Mucosa of gallbladder (tissue), 1 donor: Measurements from ENCODE around the gene IGSF22. TPM values are rescaled to one million over a fixed set of nuclear protein-coding genes. Genes with fewer than 3 reads are reported as not detected.
A peak's percentile ranks its signal among the peaks of the same experiment; 100 is the strongest.
"Not testable (repeated sequence)": the region's sequence is repeated elsewhere in the genome, so short reads cannot be mapped to it uniquely, and the experiment has no call there.

Experiments
- DNase-seq: peaks from one replicate; pipeline ENCODE4 v3.0.0-alpha.2; 2020; ENCODE audit warnings: low spot score
- total RNA-seq: library from RNA; stranded (reverse); gene quantifications from one replicate; pipeline ENCODE4 v1.2.1, GENCODE V29; 2021
- donor health status: DM: no; HTN: no; CAD: no.

Gene IGSF22
- total RNA-seq, 1 donor from 2014 or later, result 4.9 TPM

DNA sequence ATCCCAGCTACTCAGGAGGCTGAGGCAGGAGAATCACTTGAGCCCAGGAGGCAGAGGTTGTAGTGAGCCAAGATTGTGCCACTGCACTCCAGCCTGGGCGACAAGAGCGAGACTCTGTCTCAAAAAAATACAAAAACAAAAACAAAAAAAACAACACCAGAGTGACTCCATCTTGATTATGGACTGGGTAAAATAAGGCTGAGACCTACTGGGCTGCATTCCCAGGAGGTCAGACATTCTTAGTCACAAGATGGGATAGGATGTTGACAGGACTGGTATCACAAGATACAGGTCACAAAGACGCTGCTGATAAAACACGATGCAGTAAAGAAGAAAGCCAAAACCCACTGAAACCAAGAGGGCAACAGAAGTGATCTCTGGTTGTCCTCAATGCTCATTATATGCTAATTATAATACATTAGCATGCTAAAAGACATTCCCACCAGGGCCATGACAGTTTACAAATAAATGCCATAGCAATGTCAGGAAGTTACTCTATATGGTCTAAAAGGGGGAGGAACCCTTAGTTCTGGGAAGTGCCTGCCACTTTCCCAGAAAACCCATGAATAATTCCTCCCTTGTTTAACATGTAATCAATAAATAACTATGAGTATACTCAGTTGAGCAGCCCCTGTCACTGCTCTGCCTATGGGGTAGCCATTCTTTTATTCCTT, 34.4 kb downstream of the IGSF22 start:
- not testable (repeated sequence) for DNase-seq

- DNase-seq, result no peak
Observed at GRCh38 chr11:18684267-18684666, 41.7 kb downstream of the IGSF22 start.

DNA sequence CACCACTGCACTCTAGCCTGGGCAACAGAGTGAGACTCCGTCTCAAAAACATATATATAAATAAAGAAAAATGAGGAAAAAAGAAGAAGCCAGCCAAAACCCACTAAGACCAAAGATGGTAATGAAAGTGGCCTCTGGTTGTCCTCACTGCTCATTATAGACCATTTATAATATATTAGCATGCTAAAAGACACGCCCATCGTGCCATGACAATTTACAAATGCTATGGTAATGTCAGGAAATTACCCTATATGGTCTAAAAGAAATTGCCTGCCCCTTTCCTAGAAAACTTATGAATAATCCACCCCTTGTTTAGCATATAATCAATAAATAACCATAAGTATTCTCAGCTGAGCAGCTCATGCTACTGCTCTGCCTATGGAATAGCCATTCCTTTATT, 43.5 kb downstream of the IGSF22 start:
- DNase-seq, result no peak

DNA sequence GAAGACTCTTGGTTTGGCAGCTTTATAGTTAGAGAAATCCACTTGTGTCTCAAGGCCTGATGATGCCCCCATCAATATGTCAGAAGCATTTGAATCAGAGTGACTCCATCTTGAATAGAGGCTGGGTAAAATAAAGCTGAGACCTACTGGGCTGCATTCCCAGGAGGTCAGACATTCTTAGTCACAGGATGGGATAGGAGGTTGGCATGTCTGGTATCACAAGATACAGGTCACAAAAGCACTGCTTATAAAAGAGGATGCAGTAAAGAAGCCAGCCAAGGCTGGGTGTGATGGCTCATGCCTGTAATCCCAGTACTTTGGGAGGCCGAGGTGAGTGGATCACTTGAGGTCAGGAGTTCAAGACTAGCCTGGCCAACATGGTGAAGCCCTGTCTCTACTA, 44.0 kb downstream of the IGSF22 start:
- not testable (repeated sequence) for DNase-seq

GRCh38 chr11:18677560-18677959, 48.4 kb downstream of the IGSF22 start:
- DNase-seq, result no peak

DNA sequence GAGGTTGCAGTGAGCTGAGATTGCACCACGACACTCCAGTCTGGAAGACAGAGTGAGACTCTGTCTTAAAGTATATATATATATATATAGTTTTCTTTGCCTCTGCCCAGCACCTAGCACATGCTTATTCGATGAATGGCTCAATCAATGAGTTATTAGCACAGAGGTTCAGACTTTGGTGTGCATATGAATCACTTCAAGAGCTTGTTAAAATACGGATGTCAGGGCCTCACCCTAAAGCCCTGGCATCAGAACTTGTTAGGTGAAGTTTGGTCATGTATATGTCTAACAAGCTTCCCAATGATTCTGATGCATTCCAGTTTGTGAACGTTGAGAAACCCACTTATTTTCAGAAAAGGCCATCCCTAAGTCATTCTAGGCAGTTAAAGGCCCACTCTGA, 49.2 kb downstream of the IGSF22 start:
- no peak for DNase-seq

DNA sequence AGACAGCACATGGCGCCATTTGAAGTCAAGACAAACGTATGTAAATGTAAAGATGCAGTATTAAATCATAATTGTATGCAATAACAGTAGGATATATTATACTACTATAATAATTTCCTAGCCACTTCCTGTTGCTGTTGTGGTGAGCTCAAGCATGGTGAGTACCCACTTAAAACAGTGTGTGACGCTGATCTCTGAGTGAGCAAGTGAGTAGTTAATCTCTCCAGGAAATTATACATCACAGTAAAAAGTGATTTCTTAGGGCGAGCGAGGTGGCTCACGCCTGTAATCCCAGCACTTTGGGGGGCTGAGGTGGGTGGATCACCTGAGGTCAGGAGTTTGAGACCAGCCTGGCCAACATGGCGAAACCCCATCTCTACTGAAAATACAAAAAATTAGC, 53.8 kb downstream of the IGSF22 start:
- DNase-seq, result not testable (repeated sequence)

GRCh38 chr11:18671246-18671645, 54.7 kb downstream of the IGSF22 start:
- DNase-seq, result no peak

DNA sequence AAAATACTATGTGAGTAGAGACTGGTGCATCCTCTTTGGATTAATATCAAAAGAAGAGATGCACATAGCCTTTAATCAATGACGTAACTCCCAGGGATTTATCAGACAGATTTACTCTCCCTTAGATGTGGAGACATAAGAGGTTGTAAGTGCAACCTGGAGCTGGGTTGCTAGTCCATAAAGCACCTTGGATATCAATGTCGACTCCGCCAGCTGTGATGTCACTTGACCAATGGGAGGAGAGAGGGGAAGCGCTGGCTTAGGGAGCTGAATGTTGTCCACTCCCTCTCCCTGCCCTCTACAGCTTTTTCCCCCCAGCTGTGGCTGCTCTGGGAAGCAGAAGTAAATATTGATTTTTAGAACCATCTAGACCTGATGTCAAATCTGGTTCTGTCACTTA, 56.3 kb downstream of the IGSF22 start:
- DNase-seq, result peak; percentile 58

GRCh38 chr11:18669219-18669596, 56.8 kb downstream of the IGSF22 start:
- DNase-seq, result peak; percentile 88

GRCh38 chr11:18668131-18668530, 57.9 kb downstream of the IGSF22 start:
- DNase-seq, result no peak

DNA sequence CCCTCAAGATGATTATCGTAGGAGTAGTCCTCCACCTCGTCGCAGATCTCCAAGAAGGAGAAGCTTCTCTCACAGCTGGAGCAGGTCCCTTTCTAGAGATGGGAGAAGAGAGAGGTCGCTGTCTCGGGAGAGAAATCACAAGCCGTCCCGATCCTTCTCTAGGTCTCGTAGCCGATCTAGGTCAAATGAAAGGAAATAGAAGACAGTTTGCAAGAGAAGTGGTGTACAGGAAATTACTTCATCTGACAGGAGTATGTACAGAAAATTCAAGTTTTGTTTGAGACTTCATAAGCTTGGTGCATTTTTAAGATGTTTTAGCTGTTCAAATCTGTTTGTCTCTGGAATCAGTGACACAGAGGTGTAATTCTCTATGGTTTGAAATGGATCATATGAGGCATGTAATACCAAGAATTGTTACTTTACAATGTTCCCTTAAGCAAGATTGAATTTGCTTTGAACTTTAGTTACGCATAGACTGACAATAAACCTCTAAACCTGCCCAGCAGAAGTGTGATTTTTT, 60.6 kb downstream of the IGSF22 start:
- DNase-seq, result not testable (repeated sequence)

- DNase-seq, result no peak
Observed at GRCh38 chr11:18657673-18658072, 68.3 kb downstream of the IGSF22 start.

Other genes with a start within 250 kb of the IGSF22 start
- gene TSG101, start 199.2 kb downstream of the IGSF22 start, total RNA-seq, result 54.4 TPM
- 21.2 TPM for gene UEVLD, start 137.5 kb downstream of the IGSF22 start, total RNA-seq
- gene MISFA, start 126.4 kb downstream of the IGSF22 start, total RNA-seq, result 2.8 TPM
- 24.4 TPM for gene SPTY2D1, start 91.8 kb downstream of the IGSF22 start, total RNA-seq
- gene TMEM86A, start 27.4 kb downstream of the IGSF22 start, total RNA-seq, result 20.1 TPM
- 0.43 TPM for gene PTPN5, start 65.6 kb upstream of the IGSF22 start, total RNA-seq
- gene MRGPRX1, start 213.2 kb upstream of the IGSF22 start, total RNA-seq, result not detected